ENCODE data around the gene COL28A1.
A peak's percentile ranks its signal among the peaks of the same experiment; 100 is the strongest.

COL28A1 gene

DNA sequence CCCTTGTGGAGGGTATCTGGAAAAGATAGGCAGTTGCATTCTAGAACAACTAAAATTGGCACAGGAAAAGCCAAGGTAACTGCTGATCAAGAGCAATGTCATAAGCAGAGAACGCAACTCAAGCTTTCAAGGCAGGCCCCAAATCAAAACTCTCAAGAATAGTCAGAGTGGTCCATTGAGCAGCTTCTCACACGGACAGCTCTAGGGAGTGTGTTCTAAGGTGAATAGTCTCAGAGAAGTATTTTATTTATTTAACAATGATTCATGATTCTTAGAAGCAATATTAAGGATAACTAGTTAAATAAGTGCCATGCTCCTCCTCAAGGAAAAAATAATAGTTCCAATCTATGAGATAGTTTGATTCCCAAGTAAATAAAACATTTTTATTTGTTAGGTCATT, 83.0 kb downstream of the COL28A1 start:
- DNase-seq: no peak

DNA sequence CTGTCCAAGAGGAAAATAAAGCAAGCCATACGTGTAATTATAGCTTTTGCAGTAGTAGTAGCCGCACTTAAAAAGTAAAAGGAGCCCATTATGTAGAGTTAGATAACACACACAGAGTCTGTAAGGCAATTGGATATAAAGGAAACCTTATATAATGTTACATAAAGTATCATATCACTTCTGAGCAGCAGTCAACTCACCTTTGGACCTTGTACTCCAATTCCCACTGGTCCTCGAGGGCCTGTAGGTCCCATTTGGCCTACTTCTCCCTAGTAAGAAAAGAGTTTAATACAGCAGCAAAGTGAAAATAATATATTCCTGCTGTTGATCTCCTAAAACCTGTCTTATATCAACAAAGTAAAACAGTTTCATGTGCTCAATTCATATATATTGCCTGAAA, 83.6 kb downstream of the COL28A1 start:
- DNase-seq: no peak

DNA sequence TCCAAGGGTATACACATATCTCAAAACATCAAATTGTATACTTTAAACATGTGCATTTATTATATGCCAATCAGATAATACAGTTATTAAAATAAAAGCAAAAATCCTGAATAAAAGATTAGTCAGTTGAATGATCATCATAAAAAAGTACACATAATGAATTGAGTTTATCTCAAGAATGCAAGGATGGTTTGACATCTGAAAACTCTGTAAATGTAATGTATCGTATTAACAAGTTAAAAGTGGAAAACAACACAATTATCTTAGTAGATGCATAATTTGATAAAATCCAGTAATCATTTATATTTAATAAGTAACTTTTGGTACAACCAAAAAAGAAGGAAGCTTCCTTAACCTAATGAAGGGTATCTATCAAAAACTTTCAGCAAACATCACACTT, 86.6 kb downstream of the COL28A1 start:
- DNase-seq: no peak

DNA sequence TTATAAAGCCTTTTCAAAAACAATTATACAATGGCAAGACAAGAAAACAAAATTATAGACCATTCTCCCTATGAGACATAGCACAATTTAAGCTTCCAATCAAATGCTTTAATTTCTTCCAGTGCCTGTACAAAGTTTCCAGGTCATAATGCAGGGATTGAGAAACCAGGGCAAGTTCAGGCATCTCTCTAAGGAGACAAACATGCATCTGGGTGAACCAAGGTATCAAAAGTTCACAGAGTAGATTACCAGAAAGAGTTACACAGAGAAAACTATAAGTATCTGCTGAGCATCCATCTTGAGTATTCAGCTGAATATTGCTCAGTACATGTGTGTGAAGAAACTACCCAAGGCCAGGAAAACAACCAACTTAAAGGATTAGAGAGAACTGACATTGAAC, 89.1 kb downstream of the COL28A1 start:
- DNase-seq: no peak

DNA sequence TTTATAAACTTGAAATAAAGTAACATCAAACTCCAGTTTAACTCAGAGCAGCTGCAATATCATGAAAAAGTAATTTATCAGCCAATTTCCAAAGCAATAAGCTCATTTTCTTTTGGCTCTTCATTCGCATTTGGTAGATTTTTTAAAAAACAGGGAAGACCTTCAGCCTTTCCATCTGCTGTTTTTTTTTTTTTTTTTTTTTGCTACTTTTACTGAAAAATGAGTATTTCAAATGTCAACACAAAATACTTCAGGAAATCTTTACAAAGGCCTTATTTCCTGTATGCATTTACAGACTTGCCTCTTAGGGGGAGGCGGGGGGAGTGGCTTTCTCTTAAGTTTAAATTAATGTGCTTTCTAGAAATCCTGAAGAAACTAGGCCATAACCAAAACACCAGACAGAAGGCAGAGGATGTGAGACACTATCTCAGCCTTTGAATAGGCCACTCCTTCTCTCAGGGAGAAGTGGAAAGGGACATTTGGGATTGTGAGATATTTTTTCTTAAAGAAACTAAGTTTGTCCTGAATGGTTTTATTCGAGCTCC, 91.8 kb downstream of the COL28A1 start:
- DNase-seq: no peak

DNA sequence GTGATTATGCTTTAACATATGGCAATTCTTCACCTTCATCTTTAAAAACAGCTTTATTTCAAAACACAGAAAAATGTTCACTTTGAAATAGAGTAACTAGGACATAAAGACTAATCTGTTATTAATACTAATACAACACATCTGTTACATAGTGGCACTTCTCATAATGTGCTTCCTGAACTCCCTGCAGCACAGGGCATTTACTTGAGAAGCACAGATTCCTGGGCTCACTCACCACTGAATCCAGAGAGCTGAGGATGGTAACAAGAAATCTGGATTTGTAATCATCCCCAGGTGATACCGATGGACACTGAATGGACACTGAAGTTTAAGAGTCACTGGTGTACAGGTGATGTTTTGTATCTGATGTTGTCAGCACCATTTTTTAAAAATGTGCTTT, 96.1 kb downstream of the COL28A1 start:
- no peak for DNase-seq

DNA sequence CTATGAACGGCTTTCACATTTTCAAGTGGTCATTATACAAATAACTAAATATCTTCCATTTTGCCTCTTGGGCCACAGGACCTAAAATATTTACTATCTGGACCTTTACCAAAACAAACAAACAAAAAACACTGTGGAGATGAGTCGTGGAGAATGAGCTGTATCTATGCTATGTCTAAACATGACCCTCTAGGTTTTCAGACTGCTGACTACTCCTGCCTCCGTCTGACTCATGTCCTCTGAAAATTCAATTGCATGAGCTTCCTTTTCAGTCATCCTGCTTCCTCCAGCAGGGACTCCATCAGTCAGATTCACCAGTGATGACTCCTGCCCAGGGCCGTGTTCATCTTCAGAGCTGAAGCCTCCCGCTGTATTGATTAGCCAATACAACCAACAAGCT, 96.8 kb downstream of the COL28A1 start:
- peak; percentile 92 for DNase-seq

DNA sequence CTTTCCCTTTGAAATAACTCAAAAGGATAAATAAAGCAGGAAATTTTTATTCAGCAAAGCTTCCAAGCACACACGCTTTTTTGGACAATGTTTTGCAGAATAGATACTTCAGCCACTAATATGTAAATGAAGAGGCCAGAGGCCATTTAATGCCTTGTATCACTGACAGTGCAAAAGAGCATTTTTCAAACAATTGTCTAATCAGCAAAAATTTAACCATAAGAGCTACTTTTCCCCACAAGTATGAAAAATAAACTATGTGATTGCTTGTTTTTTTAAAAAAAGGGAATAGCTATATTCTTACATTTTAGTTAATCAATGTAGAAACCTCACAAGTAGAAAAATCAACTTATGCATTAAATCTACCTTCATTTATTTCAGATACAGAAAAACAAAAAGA, 99.7 kb downstream of the COL28A1 start:
- DNase-seq: no peak

DNA sequence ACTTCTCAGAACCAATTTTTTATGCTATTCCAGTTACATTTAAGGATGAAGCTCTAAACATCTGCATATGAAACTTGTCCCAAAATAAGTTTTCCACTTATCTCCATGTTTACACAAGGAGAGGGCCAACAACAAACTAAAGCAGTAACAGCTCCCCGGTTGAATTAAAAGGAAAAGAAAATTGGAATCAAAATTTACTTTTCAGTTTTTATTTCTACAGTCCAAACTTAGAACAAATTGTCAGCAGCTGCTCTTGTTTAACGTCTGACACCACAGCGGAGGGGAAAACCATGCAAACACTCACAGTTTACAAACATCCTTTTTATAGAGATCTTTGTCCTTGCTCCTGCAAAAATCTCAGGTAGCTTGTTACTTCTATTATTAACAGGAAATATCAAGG, 101.3 kb downstream of the COL28A1 start:
- no peak for DNase-seq

DNA sequence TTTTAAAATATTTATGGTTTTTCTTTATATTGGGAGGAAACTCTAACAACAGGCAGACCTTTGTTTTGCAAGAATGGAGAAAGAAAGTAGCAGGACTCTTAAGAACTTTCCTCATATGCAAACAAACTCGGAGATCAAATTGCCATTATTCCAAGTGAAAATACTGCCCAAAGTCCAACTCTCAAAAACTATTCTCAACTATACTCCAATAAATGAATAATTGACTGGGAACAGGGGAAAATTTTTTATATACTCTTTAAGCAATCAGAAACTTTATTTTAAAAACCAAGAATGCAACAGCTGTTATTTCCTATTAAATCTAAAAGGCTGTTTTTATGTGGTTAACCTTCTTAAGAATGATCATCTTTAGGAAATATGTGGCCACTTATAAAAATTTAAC, 101.9 kb downstream of the COL28A1 start:
- no peak for DNase-seq

DNA sequence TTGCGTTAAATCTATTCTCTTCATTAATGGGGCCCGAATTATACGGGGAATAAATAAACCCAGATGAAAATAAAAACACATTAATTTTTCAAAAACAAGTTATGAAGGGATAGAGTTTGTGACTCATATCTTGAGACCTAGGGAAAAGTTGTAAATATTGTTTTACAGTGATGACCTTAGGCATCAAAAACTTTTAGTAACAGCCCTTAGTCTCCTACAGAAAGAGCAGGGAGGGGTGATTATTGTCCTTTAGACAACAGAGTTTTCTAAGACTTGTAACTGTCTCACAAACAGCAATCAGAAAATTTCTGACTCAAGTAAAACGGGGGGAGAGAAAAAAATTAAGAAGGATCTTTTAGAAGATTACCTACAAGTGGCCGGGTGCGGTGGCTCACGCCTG, 102.7 kb downstream of the COL28A1 start:
- DNase-seq: no peak

DNA sequence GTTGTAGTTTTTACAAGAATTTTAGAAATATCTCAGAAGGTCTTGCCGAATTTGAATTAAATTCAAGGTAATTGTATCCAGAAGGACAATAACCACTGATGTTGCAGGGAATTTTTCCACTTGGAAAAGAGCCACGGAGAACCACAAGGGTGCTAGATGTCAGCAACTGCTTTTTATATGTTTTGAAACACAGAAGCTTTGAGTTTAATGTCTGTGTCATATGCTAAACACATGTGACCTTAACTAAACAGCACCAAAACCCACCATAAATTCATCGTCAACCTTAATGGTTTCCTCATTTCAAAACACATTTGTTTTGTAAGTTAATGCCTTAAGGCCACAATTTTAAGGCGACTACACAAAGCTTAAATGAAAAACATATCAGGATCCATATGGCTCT, 106.9 kb downstream of the COL28A1 start:
- DNase-seq: no peak

DNA sequence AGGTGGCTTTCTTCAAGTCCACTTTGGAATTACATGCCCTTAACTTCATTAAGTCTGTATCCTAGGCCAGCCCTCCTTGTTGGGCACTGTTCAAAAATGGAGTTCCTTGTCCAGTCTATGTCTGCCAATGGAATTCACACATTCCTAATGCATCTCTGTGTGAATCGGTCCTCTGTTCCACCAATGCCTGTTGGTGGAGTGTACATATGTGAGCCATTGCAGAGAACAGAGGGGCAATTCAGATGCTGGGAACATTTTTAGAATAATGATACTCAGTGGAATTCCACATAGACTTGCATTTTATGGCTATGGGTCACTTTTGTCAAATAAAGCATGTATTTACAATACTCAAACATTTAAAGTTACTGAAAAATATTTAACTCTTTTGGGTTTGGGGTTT, 108.3 kb downstream of the COL28A1 start:
- no peak for DNase-seq

DNA sequence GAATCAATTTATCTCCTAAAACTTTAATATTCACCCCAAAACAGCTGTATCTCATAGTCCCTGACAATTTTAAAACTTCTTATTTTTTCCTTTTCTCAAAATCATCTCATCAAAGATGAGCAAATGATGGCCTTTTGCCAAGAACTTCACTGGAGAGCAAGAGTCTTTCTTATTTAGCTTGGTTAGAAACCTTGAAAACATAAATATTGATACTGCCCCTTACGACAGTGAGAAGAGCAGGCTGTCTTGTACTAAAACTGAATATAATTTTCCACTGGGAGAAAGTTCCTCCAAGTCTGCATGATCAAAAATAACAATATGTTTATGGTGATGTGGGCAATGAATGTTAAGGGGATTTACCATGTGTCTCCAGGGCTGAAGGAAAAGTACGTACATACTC, 109.0 kb downstream of the COL28A1 start:
- no peak for DNase-seq

DNA sequence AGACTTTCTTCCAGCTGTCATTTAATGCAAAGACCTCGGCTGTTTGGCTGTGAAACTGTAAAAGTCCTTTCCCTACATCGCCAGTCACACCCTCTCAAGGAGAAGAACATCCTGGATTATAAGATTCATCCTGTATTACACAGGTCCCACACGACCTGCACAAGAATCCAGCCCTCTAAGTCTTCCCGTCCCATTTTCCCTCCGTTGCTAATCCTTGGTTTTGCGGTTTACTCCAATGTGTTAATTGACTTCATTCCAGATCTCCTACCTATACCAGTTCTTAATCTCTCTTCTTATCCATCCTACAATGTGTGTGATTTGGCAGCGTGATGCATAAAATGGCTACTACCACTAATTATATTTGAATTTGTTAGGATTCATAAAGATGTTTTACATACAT, 110.4 kb downstream of the COL28A1 start:
- DNase-seq: no peak

DNA sequence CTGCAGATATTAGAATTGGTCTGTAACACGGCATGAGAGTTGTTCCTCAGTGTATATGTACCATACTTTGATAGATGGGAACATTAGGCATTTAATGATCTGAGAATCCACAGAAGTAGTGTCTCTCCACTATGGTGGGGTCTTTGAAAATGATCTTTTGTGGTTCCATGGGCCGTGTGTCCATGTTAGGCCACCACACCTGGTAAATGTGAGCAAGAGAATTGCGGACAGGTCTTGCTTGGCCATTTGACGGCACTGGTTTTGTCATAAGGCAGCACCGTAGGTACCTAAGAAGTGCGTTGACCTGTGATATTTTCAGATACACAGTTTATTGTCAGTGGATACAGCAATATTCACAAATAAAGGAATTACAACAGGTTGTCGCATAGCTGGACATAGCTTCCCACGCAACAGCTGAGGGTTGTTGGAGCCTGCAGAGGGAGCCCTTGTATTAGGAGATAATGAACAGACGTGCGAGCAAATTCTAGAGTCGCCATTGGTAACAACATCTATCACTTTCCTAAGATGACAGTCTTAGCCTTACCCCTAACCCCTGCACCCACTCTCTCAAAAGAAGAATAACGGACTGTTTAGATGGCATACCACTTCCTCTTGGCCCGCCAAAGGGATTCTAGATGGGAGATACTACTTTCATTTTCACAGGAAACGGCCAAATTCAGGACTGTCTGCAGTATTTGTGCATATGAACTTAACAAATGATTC, 111.4 kb downstream of the COL28A1 start:
- peak; percentile 82 for DNase-seq

DNA sequence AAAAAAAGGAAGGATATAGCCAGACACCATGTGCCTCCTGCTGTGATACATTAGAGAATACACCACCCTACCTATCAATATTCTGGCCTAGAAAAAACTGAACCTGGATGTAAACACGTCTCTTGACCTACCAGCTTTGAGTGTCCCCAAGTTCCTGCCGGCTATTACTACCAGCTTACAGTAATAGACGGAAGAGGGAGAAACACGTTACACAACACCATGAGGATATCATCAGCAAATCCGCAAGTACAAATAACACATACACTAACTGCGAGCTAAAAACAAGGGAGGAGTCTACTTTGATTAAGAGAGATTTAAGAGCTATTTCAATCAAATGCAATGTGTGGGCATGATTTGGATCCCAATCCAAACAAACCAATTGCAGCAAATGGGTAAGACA, 113.0 kb downstream of the COL28A1 start:
- no peak for DNase-seq

DNA sequence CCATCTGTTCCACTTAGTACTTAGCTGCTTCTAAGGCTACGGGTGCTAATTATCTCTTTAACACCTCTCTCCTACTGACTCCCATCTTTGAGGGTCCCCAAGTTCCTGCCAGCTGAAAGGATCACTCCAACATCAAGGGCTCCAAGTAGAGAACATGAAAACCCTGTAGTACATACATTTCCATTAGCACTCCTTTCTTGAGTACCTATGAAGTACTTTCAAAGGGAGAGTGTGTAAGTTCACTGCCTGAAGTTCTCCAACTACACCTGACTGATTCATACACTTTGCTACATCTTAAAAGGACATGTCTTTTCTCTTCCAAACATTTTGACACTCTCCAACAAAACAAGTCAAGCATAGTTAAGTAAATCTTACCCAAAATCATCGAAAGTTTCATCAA, 113.8 kb downstream of the COL28A1 start:
- no peak for DNase-seq

DNA sequence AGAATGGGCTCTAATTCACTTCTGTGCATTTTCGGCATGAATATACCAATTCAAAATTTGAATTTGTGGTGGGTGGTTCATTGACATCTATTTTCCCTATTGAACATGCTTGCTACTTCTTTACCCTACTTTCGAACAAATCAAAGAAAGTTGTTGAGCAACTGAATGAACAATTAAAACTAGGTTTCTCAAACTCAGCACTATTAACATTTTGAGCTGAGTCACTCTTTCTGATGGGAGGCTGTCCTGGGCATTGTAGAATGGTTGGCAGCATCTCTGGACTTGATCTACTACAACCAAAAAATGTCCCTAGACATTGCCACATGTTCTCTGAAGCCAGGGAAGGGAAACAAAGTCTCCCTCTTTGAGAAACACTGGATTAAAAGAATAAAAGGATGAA, 116.7 kb downstream of the COL28A1 start:
- DNase-seq: no peak

DNA sequence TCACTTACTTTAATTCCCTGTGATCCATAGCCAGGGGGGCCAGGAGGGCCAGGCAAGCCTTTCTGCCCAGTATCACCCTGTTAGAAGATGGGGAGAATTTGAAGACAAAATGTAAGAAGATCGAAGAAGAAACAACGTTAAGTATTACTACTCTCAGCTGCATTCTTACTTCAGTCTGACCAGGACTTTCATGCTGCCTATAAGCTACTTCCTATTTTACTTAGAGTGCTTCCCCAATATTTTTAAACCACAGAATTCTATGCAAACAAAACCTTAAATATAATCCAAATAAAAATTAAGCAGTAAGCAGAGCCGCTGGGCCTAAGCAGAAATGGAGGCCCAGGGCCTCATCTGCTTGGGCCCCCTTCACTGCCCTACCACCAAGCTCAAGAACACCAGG, 117.8 kb downstream of the COL28A1 start:
- no peak for DNase-seq

DNA sequence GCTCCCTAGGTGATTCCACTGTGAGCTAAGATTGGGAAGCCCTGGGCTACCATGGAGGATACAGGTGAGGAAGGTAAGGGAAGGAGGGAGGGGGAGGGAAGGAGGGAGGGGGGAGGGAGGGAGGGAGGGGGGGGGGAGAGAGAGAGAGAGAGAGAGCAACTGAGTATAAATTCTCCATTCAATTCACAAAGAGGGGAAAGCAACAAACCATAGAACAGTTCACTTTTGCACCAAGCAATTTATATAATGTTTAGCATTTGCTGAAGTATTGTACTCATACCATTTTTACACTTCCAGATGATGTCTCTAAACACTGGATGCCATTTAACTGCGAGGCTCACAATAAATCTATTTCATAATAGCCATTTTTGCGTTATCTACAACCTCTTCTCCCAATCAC, 118.3 kb downstream of the COL28A1 start:
- DNase-seq: no peak

DNA sequence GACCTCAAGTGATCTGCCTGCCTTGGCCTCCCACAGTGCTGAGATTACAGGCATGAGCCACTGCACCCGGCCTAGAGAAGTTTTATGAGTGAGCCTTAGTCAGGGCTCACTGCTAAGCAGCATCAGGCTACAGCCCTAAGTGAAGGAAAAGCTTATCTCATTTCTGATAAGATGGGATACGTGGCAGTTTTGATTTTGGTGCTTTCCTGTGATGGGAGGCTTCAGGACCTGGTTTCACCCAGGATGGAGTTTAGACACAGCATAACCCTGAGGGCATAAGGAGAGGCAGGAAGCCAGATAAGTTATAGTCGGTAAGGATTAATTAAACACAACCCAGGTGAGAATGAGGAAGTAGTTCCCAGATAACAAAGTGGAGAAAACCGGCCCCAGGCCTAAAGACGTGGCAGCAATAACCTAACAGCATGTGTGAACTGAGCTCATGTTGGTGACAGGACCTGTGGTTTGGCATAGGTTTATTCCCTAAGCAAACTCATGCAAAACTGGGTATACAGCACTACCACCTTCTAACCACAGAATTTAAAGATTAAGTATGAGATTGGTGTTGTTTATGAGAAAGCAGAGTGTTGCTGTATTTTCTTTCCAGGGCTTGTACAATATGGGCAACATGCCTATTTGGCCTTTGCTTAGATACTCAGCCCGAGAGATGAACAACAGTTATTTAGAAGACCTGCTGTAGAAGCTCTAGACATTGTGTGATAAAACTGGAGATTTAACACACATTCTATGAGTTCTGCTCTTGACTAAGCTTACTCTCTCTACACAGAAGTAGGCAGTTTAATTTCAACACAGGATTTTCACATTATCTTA, 119.4 kb downstream of the COL28A1 start:
- no peak for DNase-seq

DNA sequence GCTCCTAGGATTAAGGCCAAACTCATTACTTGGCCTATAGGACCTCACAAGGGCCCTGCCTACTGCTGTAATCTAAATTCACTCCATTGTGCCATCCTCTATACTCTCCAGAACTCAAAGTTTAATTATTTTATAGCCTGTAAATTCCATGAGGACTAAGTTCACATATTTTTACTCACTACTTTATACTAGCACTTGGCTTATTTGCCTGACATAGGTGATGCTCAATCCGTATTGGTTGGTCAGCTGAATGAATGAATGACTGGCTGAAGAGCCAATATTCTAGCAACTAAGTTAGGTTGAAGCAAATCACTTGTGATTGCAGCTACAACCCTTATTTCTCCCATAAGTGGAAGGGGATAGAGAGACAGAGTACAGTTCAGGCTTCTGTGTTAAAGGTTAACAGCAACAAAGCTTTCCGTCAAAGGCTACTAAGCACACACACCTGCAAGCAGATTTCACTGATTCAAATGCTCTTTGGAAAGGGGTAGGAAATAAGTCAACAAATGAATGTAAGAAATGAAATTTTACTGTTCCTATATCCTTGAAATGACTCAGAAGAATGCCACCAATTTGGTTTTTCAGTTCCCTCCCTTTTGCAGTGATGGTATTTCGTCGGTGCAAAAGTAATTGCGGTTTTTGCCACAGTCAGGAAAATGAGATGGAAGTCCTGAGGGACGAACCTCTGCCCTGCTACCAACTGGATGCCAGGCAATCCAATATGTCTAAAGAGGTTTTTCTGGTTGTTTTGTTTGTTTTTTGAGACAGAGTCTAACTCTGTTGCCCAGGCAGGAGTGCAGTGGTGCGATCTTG, 120.7 kb downstream of the COL28A1 start:
- no peak for DNase-seq
